HuH-7.5 (cell line): ENCODE results near the gene POTEM.
"Not testable (repeated sequence)": the region's sequence is repeated elsewhere in the genome, so short reads cannot be mapped to it uniquely, and the experiment has no call there.

ENCODE experiments used
- DNase-seq: peaks from one replicate; pipeline ENCODE4 v3.0.0; 2011; ENCODE audit warnings: low spot score

Gene POTEM

GRCh38 chr14:19038060-19038664 is 70.9 kb downstream of the POTEM start:
- DNase-seq = not testable (repeated sequence)

DNA sequence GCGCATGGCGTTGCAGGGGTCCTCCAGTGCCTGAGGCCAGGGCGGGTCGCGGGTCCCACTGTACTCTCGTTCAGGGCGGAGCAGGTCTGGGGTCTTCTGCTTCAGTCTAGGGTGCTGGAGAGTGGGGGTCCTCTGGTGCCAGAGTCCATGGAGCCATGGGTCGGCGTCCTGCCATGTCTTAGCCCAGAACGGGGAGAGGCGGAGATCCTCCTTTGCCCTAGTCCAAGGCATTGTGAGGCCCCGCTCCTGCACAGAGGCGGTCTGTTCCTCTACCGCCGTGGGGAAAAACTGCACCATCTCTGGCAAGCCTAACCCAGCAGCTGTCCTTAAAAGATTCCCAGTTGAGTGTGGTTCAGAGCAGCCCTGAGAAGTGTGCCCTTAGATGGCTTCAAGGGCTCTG is 71.6 kb downstream of the POTEM start:
- DNase-seq = not testable (repeated sequence)

GRCh38 chr14:19043384-19043783 is 76.2 kb downstream of the POTEM start:
- DNase-seq = not testable (repeated sequence)
